GM12878 (cell line): ENCODE measurements around the gene CSMD2. TPM values are rescaled to one million over a fixed set of nuclear protein-coding genes. Genes with fewer than 3 reads are reported as not detected.

Experiments
- ATAC-seq: fragments of 200-7000 bp; cut with Tn5 transposase; 3 replicates; pipeline ENCODE4 v1.9.1; 2020; ENCODE audit warnings: mild to moderate bottlenecking, moderate library complexity
- BruUV-seq: library from RNA; stranded (reverse); fragments of 400-500 nt; replicated peaks from 2 replicates; lab custom pipeline; 2021; lab: Mats Ljungman, UMichigan
- CTCF ChIA-PET: fragments of 300-600 bp; sonication (Branson Sonifier 250); formaldehyde crosslinking; extraction: SDS; loops from one replicate; lab custom pipeline; 2021; ENCODE audit warnings: inconsistent platforms; lab: Yijun Ruan, JAX
- POLR2A ChIA-PET: fragments of 350-600 bp; formaldehyde crosslinking; extraction: SDS; loops from one replicate; lab custom pipeline; 2021; ENCODE audit warnings: inconsistent platforms; lab: Charles Lee
- RAD21 ChIA-PET: fragments of 300-600 bp; sonication (Branson Sonifier 250); formaldehyde crosslinking; loops from one replicate; lab custom pipeline; 2023; ENCODE audit warnings: antibody characterized with exemption; ENCODE audit not compliant: unreplicated experiment; lab: Charles Lee
- SMC1A ChIA-PET: fragments of 300-600 bp; sonication (Branson Sonifier 250); formaldehyde crosslinking; loops from one replicate; lab custom pipeline; 2023; ENCODE audit not compliant: unreplicated experiment, uncharacterized antibody; lab: Charles Lee
- DNase-seq: peaks from one replicate; pipeline ENCODE4 v3.0.0-alpha.2; 2011; ENCODE audit warnings: low read depth, low spot score
- FAIRE-seq: peaks from 3 replicates; lab custom pipeline; 2011; peaks lifted over from hg19 to GRCh38; lab: Jason Lieb, UNC
- H2AFZ ChIP-seq: 2 replicates; pipeline ENCODE4 v1.6.0; 2011; ENCODE audit warnings: low read depth, low read length, control low read depth; ENCODE audit not compliant: control insufficient read depth
- H3K27ac ChIP-seq: 2 replicates; pipeline ENCODE4 v1.5.1; 2011; ENCODE audit warnings: control low read depth; ENCODE audit not compliant: control insufficient read depth, insufficient read depth
- H3K27me3 ChIP-seq, 2 experiments: replicated peaks in 1 of 2; 2 replicates each; pipeline versions ENCODE4 v1.6.0 to v1.6.1; 2011; ENCODE audit warnings: low read length in 1 of 2; ENCODE audit not compliant: control insufficient read depth in 2 of 2, insufficient read depth in 2 of 2
- H3K36me3 ChIP-seq, 2 experiments: 2 replicates each; pipeline ENCODE4 v1.5.1; 2011; ENCODE audit warnings: low read length in 1 of 2; ENCODE audit not compliant: control insufficient read depth in 2 of 2, insufficient read depth in 2 of 2
- H3K4me1 ChIP-seq: 2 replicates; pipeline ENCODE4 v1.6.1; 2011; ENCODE audit warnings: mild to moderate bottlenecking, low read length, moderate library complexity, mixed read lengths; ENCODE audit not compliant: control insufficient read depth, insufficient read depth
- H3K4me2 ChIP-seq: 2 replicates; pipeline ENCODE4 v1.6.0; 2011; ENCODE audit warnings: control low read depth; ENCODE audit not compliant: control insufficient read depth, insufficient read depth
- H3K4me3 ChIP-seq: fragments of 200-600 bp; sonication (generic); 2 replicates; pipeline ENCODE4 v1.5.1; 2016
- H3K79me2 ChIP-seq: 2 replicates; pipeline ENCODE4 v1.6.0; 2011; ENCODE audit warnings: low read length; ENCODE audit not compliant: control insufficient read depth, insufficient read depth
- H3K9ac ChIP-seq: 2 replicates; pipeline ENCODE4 v1.8.0; 2011; ENCODE audit warnings: low read length, control low read depth, mixed read lengths; ENCODE audit not compliant: control insufficient read depth, insufficient read depth
- H3K9me3 ChIP-seq: replicated peaks from 3 replicates; pipeline ENCODE4 v1.5.1; 2011; ENCODE audit warnings: mild to moderate bottlenecking, low read length; ENCODE audit not compliant: control insufficient read depth, insufficient read depth
- H4K20me1 ChIP-seq: 2 replicates; pipeline ENCODE4 v1.6.0; 2011; ENCODE audit not compliant: control insufficient read depth, insufficient read depth
- EGR1 ChIP-seq, 2 experiments: IDR thresholded peaks; 1 replicate in 1 of 2; 2 replicates in 1 of 2; pipeline ENCODE4 v1.6.1; 2011 to 2012; ENCODE audit warnings: low read depth in 2 of 2, low read length in 2 of 2, borderline replicate concordance in 1 of 2, mild to moderate bottlenecking in 1 of 2, moderate library complexity in 1 of 2
- GABPA ChIP-seq: IDR thresholded peaks from 2 replicates; pipeline ENCODE4 v1.6.1; 2014; ENCODE audit warnings: antibody characterized with exemption, low read depth, mild to moderate bottlenecking, inconsistent platforms
- HDAC6 ChIP-seq: fragments of 200-600 bp; sonication (generic); IDR thresholded peaks from one replicate; pipeline ENCODE4 v1.8.0; 2017; ENCODE audit warnings: antibody characterized with exemption; ENCODE audit not compliant: unreplicated experiment
- KDM1A ChIP-seq: fragments of 200-600 bp; sonication (generic); IDR thresholded peaks from 2 replicates; pipeline ENCODE4 v1.6.1; 2016; ENCODE audit warnings: borderline replicate concordance
- KLF5 ChIP-seq: fragments of 450-650 bp; IDR thresholded peaks from 2 replicates; pipeline ENCODE4 v1.6.1; 2014; ENCODE audit warnings: mild to moderate bottlenecking; ENCODE audit not compliant: partially characterized antibody
- NBN ChIP-seq: fragments of 450-650 bp; IDR thresholded peaks from 2 replicates; pipeline ENCODE4 v1.6.1; 2016
- NFIC ChIP-seq: IDR thresholded peaks from 2 replicates; pipeline ENCODE4 v1.6.1; 2012; ENCODE audit warnings: low read depth, mild to moderate bottlenecking, inconsistent platforms, low read length, moderate library complexity
- NR2C1 ChIP-seq: fragments of 450-650 bp; IDR thresholded peaks from 2 replicates; pipeline ENCODE4 v1.6.1; 2017; ENCODE audit warnings: antibody characterized with exemption, mild to moderate bottlenecking, moderate library complexity
- SMARCA5 ChIP-seq: fragments of 450-650 bp; IDR thresholded peaks from 2 replicates; pipeline ENCODE4 v1.6.1; 2017; ENCODE audit warnings: mild to moderate bottlenecking
- SMC3 ChIP-seq: IDR thresholded peaks from 2 replicates; pipeline ENCODE4 v1.6.1; 2011; ENCODE audit warnings: low read length, improper control_type of control experiment, borderline replicate concordance
- SRF ChIP-seq, 2 experiments: IDR thresholded peaks; 2 replicates each; pipeline ENCODE4 v1.6.1; 2011; ENCODE audit warnings: low read depth in 2 of 2, low read length in 2 of 2, mild to moderate bottlenecking in 1 of 2, moderate library complexity in 1 of 2
- TBL1XR1 ChIP-seq: IDR thresholded peaks from 2 replicates; pipeline ENCODE4 v1.6.1; 2012; ENCODE audit warnings: low read depth, low read length, improper control_type of control experiment
- TCF7 ChIP-seq: IDR thresholded peaks from 2 replicates; pipeline ENCODE4 v1.6.1; 2014; ENCODE audit warnings: antibody characterized with exemption, borderline replicate concordance
- ZBED1 ChIP-seq: IDR thresholded peaks from 2 replicates; pipeline ENCODE4 v1.6.1; 2016; ENCODE audit warnings: borderline replicate concordance
- ZNF217 ChIP-seq: fragments of 450-650 bp; IDR thresholded peaks from 2 replicates; pipeline ENCODE4 v1.6.1; 2017; ENCODE audit warnings: antibody characterized with exemption, mild to moderate bottlenecking
- ZSCAN29 ChIP-seq: fragments of 450-650 bp; IDR thresholded peaks from 2 replicates; pipeline ENCODE4 v1.6.1; 2017; ENCODE audit warnings: mild to moderate bottlenecking, moderate library complexity
- WGBS: methylation state at CpG from one replicate; pipeline ENCODE4 v1.1.6; 2016; ENCODE audit warnings: low lambda C conversion rate; ENCODE audit not compliant: insufficient replicate concordance, insufficient coverage; ENCODE audit errors: missing lambda C conversion rate; 5-methylcytosine and 5-hydroxymethylcytosine counted together
- in situ Hi-C: fragments of 300-500 bp; cut with MboI; formaldehyde crosslinking; loops from 9 replicates; pipeline ENCODE4 v1.14.3; 2018; ENCODE audit warnings: mixed read lengths
- intact Hi-C: fragments of 100-400 bp; cut with micrococcal nuclease; formaldehyde crosslinking; loops from one replicate; pipeline ENCODE4 v1.14.2; 2022; ENCODE audit not compliant: unreplicated experiment
- polyA plus RNA-seq, 11 experiments: library from polyadenylated mRNA; depleted of rRNA in 4 of 11; unstranded in 6 of 11; stranded (reverse) in 5 of 11; fragments of >200 nt; fragmentation: Nextera tagmentation in 4 of 11; fragmentation: Illumina TruSeq in 1 of 11; extraction: Ambion mirVana in 4 of 11; extraction: Trizol in 1 of 11; gene quantifications; 1 replicate in 1 of 11; 2 replicates in 10 of 11; pipeline versions ENCODE4 v1.2.1 to v1.2.3, GENCODE V29; 2011 to 2016; ENCODE audit warnings: inconsistent platforms in 2 of 11, missing spikeins in 2 of 11, low read depth in 1 of 11
- total RNA-seq, 4 experiments: library from RNA; depleted of rRNA in 3 of 4; stranded (reverse); fragments of >200 nt in 3 of 4; fragmentation: Illumina TruSeq in 1 of 4; extraction: Trizol in 1 of 4; gene quantifications; 2 replicates each; pipeline versions ENCODE4 v1.2.1 to v1.2.3, GENCODE V29; 2013 to 2021
- TF ChIP-seq, protein P1 (sequence below): fragments of 150-350 bp; IDR thresholded peaks from 2 replicates; pipeline ENCODE4 v1.6.1; 2014; ENCODE audit warnings: mild to moderate bottlenecking, low read depth, low read length
- TF ChIP-seq, protein P2 (sequence below): fragments of 450-650 bp; IDR thresholded peaks from 2 replicates; pipeline ENCODE4 v1.6.1; 2016; ENCODE audit warnings: mild to moderate bottlenecking
- TF ChIP-seq, protein P3 (sequence below): fragments of 450-650 bp; IDR thresholded peaks from 2 replicates; pipeline ENCODE4 v1.6.1; 2017; ENCODE audit warnings: antibody characterized with exemption, mild to moderate bottlenecking, moderate library complexity

CSMD2 gene
- total and polyA plus RNA-seq, 10 of the 15 experiments (the other 5 are each of a cell fraction or from before 2014, with no cell fraction given): under 0.01 TPM; not detected in 9

- in situ Hi-C loops: no loop called here
- FAIRE-seq: no peak
- Histone ChIP-seq H3K36me3 (no peaks in the 10 kb centered on the region), H3K9ac (no peak overlapping the region), H3K27me3 (no peaks in the 10 kb centered on the region), H2AFZ (no peak overlapping the region)
- TF ChIP-seq SMC3: no peak
- TF ChIP-seq, protein P1, sequence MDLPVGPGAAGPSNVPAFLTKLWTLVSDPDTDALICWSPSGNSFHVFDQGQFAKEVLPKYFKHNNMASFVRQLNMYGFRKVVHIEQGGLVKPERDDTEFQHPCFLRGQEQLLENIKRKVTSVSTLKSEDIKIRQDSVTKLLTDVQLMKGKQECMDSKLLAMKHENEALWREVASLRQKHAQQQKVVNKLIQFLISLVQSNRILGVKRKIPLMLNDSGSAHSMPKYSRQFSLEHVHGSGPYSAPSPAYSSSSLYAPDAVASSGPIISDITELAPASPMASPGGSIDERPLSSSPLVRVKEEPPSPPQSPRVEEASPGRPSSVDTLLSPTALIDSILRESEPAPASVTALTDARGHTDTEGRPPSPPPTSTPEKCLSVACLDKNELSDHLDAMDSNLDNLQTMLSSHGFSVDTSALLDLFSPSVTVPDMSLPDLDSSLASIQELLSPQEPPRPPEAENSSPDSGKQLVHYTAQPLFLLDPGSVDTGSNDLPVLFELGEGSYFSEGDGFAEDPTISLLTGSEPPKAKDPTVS: no peak
- no peak for TF ChIP-seq EGR1 (IDR thresholded peaks at IDR 0.05; ENCODE audit: borderline replicate concordance in 1 of 2, low read depth in 2 of 2, low read length in 2 of 2)
- no peak for TF ChIP-seq TBL1XR1
- TF ChIP-seq, protein P2, sequence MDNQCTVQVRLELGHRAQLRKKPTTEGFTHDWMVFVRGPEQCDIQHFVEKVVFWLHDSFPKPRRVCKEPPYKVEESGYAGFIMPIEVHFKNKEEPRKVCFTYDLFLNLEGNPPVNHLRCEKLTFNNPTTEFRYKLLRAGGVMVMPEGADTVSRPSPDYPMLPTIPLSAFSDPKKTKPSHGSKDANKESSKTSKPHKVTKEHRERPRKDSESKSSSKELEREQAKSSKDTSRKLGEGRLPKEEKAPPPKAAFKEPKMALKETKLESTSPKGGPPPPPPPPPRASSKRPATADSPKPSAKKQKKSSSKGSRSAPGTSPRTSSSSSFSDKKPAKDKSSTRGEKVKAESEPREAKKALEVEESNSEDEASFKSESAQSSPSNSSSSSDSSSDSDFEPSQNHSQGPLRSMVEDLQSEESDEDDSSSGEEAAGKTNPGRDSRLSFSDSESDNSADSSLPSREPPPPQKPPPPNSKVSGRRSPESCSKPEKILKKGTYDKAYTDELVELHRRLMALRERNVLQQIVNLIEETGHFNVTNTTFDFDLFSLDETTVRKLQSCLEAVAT: no peak
- TF ChIP-seq, protein P3, sequence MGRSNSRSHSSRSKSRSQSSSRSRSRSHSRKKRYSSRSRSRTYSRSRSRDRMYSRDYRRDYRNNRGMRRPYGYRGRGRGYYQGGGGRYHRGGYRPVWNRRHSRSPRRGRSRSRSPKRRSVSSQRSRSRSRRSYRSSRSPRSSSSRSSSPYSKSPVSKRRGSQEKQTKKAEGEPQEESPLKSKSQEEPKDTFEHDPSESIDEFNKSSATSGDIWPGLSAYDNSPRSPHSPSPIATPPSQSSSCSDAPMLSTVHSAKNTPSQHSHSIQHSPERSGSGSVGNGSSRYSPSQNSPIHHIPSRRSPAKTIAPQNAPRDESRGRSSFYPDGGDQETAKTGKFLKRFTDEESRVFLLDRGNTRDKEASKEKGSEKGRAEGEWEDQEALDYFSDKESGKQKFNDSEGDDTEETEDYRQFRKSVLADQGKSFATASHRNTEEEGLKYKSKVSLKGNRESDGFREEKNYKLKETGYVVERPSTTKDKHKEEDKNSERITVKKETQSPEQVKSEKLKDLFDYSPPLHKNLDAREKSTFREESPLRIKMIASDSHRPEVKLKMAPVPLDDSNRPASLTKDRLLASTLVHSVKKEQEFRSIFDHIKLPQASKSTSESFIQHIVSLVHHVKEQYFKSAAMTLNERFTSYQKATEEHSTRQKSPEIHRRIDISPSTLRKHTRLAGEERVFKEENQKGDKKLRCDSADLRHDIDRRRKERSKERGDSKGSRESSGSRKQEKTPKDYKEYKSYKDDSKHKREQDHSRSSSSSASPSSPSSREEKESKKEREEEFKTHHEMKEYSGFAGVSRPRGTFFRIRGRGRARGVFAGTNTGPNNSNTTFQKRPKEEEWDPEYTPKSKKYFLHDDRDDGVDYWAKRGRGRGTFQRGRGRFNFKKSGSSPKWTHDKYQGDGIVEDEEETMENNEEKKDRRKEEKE: no peak
- no peak for TF ChIP-seq ZSCAN29
- TF ChIP-seq GABPA: no peak
- TF ChIP-seq NFIC: no peak
- no peak for TF ChIP-seq TCF7
- no peak for TF ChIP-seq HDAC6
- no peak for TF ChIP-seq KLF5
- TF ChIP-seq SRF (IDR thresholded peaks at IDR 0.05; ENCODE audit: low read depth in 2 of 2, low read length in 2 of 2): no peak
- no peak for TF ChIP-seq ZBED1
- TF ChIP-seq NR2C1: no peak
- no peak for TF ChIP-seq KDM1A
- TF ChIP-seq NBN: no peak
- no peak for TF ChIP-seq ZNF217
- TF ChIP-seq SMARCA5: no peak
- TF ChIP-seq, all 136 proteins: peak for 0
- Histone ChIP-seq H3K79me2 (no peaks in the 10 kb centered on the region), H3K9me3 (no peaks in the 10 kb centered on the region), H3K4me3 (no peak overlapping the region), H4K20me1 (no peaks in the 10 kb centered on the region), H3K4me1 (no peaks in the 10 kb centered on the region), H3K27ac (no peak overlapping the region), H3K4me2 (no peak overlapping the region)
- ChIA-PET POLR2A (no interaction called here), SMC1A (no interaction called here), CTCF (no interaction called here), RAD21 (no interaction called here)
- ATAC-seq (no peak), DNase-seq (no peak)
- intact Hi-C loops: no loop called here
- BruUV-seq: no TSS peak
- 10% methylated on average over 3 of the region's 3 CpGs for WGBS
Measured at GRCh38 chr1:34149501-34149900, 15.5 kb downstream of the CSMD2 start.
